ENCODE data around the gene FRRS1L.

DNA sequence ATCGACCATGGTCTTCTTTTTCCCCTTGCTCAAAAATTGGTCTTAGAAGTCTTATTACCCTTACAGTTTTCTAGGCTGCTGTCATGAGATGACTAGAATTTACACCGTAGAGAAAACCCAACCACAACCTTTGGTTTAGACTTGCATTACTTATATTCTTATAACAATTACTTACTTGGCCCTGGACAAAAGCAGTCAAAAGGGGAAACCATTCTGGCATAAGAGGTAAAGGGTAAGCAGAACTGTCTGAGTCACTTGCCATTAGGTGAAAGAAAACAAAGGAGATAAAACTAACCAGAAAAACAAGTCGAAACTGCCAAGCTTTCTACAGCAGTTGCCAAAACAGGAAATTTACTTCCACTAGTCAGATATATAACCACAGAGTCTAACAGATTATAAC is 65.2 kb downstream of the FRRS1L start:
- TF ChIP-seq, protein P1, sequence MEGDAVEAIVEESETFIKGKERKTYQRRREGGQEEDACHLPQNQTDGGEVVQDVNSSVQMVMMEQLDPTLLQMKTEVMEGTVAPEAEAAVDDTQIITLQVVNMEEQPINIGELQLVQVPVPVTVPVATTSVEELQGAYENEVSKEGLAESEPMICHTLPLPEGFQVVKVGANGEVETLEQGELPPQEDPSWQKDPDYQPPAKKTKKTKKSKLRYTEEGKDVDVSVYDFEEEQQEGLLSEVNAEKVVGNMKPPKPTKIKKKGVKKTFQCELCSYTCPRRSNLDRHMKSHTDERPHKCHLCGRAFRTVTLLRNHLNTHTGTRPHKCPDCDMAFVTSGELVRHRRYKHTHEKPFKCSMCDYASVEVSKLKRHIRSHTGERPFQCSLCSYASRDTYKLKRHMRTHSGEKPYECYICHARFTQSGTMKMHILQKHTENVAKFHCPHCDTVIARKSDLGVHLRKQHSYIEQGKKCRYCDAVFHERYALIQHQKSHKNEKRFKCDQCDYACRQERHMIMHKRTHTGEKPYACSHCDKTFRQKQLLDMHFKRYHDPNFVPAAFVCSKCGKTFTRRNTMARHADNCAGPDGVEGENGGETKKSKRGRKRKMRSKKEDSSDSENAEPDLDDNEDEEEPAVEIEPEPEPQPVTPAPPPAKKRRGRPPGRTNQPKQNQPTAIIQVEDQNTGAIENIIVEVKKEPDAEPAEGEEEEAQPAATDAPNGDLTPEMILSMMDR (IDR thresholded peaks at IDR 0.05): no peak
- no peak for TF ChIP-seq POLR2A (IDR thresholded peaks at IDR 0.05)

Measured in lower leg skin (tissue), 3 donors.